ENCODE results near the gene FAM229B. TPM values are rescaled to one million over a fixed set of nuclear protein-coding genes. Genes with fewer than 3 reads are reported as not detected.
"Not testable (repeated sequence)": the region's sequence is repeated elsewhere in the genome, so short reads cannot be mapped to it uniquely, and the experiment has no call there.

The FAM229B gene
- total RNA-seq, 6 donors from 2014 or later: 3.1 to 14.0 (median 10.4) TPM

DNA sequence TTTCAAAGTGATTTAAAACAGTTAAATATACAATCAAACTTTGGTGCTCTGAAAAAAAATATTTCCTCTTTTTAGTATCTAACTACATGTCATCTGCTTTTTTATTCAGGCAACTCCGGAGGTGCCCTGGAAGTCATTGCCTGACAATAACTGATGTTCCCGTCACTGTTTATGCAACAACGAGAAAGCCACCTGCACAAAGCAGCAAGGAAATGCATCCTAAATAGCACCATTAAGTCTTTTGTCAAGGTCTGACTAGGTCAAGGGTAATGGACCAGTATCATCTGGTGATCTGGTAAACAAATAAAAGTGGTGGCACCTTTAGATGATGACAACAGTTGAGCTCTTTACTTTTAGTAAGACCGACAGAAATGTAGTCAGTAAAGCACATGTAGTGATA is 13.2 kb downstream of the FAM229B start:
- Histone ChIP-seq H3K27me3 (no peaks in the 10 kb centered on the region), H3K4me1 (no peaks in the 10 kb centered on the region), H3K27ac (no peak overlapping the region), H3K36me3 (no peaks in the 10 kb centered on the region), H3K9me3 (no peaks in the 10 kb centered on the region), H3K4me3 (no peak overlapping the region)
- ATAC-seq (ENCODE audit: low FRiP score in 2 of 2) (no peak), DNase-seq (no peak)
- no peak for TF ChIP-seq POLR2A (IDR thresholded peaks at IDR 0.05)
- TF ChIP-seq, protein P1, sequence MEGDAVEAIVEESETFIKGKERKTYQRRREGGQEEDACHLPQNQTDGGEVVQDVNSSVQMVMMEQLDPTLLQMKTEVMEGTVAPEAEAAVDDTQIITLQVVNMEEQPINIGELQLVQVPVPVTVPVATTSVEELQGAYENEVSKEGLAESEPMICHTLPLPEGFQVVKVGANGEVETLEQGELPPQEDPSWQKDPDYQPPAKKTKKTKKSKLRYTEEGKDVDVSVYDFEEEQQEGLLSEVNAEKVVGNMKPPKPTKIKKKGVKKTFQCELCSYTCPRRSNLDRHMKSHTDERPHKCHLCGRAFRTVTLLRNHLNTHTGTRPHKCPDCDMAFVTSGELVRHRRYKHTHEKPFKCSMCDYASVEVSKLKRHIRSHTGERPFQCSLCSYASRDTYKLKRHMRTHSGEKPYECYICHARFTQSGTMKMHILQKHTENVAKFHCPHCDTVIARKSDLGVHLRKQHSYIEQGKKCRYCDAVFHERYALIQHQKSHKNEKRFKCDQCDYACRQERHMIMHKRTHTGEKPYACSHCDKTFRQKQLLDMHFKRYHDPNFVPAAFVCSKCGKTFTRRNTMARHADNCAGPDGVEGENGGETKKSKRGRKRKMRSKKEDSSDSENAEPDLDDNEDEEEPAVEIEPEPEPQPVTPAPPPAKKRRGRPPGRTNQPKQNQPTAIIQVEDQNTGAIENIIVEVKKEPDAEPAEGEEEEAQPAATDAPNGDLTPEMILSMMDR (IDR thresholded peaks at IDR 0.05): no peak
- no peak for TF ChIP-seq POLR2AphosphoS5 (IDR thresholded peaks at IDR 0.05)
- no peak for TF ChIP-seq EP300 (IDR thresholded peaks at IDR 0.05)
- WGBS, 2 donors: 57 to 63% methylated on average over 4 of the region's 4 CpGs

DNA sequence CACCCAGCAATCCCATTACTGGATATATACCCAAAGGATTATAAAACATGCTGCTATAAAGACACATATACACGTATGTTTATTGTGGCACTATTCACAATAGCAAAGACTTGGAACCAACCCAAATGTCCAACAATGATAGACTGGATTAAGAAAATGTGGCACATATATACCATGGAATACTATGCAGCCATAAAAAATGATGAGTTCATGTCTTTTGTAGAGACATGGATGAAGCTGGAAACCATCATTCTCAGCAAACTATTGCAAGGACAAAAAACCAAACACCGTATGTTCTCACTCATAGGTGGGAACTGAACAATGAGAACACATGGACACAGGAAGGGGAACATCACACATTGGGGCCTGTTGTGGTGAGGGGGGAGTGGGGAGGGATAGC is 18.6 kb downstream of the FAM229B start:
- H3K27ac ChIP-seq; H3K4me3 ChIP-seq; DNase-seq; H3K9me3 ChIP-seq; H3K4me1 ChIP-seq; H3K27me3 ChIP-seq; ATAC-seq (ENCODE audit: low FRiP score in 2 of 2): not testable (repeated sequence)
- peaks cover 0 to 31% (median 7%) of the 10 kb centered on the region in 4 donors for H3K36me3 ChIP-seq
- 90 to 92% methylated on average over 2 of the region's 2 CpGs for WGBS, 2 donors

DNA sequence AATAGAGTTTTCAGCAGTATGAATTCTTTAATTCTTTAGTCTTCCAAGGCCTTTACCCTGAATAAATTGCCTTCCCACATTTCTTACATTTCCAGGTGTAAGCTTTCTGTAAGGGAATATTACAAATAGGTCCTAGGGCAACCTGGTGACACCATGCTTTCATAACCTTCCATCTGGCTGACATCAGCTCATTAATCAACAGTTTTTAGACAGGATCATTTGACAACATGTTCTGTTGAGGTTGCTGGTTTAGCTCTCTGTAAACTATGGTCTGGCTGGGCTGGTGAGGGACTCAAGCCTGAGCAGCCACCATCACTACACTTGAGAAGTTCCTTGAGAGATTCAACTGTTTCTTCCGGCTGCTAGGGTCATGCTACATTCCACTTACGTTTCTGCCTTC is 19.2 kb downstream of the FAM229B start:
- Histone ChIP-seq H3K27ac (no peak overlapping the region), H3K4me1 (no peaks in the 10 kb centered on the region), H3K27me3 (no peaks in the 10 kb centered on the region), H3K9me3 (no peaks in the 10 kb centered on the region), H3K36me3 (peaks cover 0 to 33% (median 7%) of the 10 kb centered on the region in 4 donors), H3K4me3 (no peak overlapping the region)
- no peak for DNase-seq
- WGBS, 2 donors: 76 to 80% methylated on average over 2 of the region's 2 CpGs
- ATAC-seq (ENCODE audit: low FRiP score in 2 of 2): no peak
- TF ChIP-seq EP300 (IDR thresholded peaks at IDR 0.05) (no peak), POLR2A (IDR thresholded peaks at IDR 0.05) (no peak), POLR2AphosphoS5 (IDR thresholded peaks at IDR 0.05) (no peak)
- TF ChIP-seq, protein P1 (IDR thresholded peaks at IDR 0.05): no peak

DNA sequence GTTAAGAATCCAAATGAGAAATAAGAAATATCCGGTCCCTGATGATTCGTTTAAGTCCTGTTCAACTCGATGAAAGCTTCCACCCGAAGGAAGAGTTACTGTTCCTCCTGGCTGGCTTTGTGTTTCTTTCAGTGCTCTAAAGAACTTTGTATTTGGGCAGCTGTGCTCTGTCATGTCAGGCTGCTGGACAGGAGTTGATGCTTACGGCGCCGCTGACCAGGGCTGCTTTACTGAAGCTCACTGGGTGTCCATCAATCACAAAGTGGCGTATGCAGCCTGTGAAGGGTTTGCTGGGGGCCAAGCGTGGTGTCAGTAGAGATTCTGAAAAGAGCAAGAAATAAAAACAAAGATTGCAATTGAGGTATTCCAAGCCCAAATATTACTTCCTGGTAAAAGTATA is 21.9 kb downstream of the FAM229B start:
- no peaks in the 10 kb centered on the region for H3K9me3 ChIP-seq
- WGBS, 2 donors: 65 to 66% methylated on average over 9 of the region's 9 CpGs
- peaks cover 0 to 49% (median 8%) of the 10 kb centered on the region in 4 donors for H3K36me3 ChIP-seq
- no peak overlapping the region for H3K27ac ChIP-seq
- H3K4me3 ChIP-seq: no peak overlapping the region
- ATAC-seq (ENCODE audit: low FRiP score in 2 of 2): no peak
- DNase-seq: no peak
- no peaks in the 10 kb centered on the region for H3K4me1 ChIP-seq
- H3K27me3 ChIP-seq: no peaks in the 10 kb centered on the region
- TF ChIP-seq POLR2AphosphoS5 (IDR thresholded peaks at IDR 0.05) (no peak), POLR2A (IDR thresholded peaks at IDR 0.05) (no peak)

DNA sequence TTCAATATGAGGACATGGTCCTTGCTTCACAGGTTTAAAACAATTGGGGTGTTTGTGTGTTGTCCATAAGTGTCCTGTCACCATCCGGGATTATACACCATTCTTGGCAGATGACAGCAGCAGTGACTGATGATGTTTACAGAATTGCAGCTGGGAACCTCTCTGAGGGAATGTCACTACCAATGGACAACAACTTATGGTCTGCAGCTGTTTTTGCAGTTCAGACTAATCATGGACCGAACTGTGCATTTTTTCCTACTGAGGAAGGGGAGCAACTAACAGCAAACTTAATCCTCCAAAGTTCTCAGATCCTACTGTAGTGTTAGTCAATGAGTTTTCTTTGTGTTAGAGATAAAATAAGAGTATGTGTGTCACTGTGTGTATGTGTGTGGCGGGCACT is 26.0 kb downstream of the FAM229B start:
- DNase-seq: no peak
- H3K27ac ChIP-seq: no peak overlapping the region
- H3K27me3 ChIP-seq: no peaks in the 10 kb centered on the region
- no peak for ATAC-seq (ENCODE audit: low FRiP score in 2 of 2)
- WGBS, 2 donors: 55 to 66% methylated on average over 3 of the region's 3 CpGs
- no peaks in the 10 kb centered on the region for H3K4me1 ChIP-seq
- peaks cover 0 to 73% (median 5%) of the 10 kb centered on the region in 4 donors for H3K36me3 ChIP-seq
- no peak for TF ChIP-seq POLR2A (IDR thresholded peaks at IDR 0.05)
- no peak for TF ChIP-seq POLR2AphosphoS5 (IDR thresholded peaks at IDR 0.05)
- TF ChIP-seq EP300 (IDR thresholded peaks at IDR 0.05): no peak
- TF ChIP-seq, protein P1 (IDR thresholded peaks at IDR 0.05): no peak
- no peak overlapping the region for H3K4me3 ChIP-seq
- H3K9me3 ChIP-seq: no peaks in the 10 kb centered on the region

DNA sequence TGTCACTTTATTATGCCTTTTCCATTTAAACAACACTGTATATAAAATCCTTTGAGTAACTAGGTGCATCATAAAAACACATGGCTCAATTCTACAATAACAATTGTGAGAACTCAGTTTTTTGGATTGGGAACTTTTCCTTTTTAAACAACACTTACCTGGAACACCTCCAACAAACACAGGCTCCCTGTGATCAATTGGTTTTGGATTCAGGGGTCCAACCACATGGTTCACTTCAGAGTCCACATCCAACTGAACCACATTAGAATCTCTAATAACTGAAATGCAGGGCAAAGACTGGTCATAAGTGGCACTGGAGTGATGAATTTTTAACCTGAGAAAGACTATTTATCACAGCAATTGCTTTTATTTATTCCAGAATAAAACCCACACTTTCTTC is 26.5 kb downstream of the FAM229B start:
- Histone ChIP-seq H3K4me1 (no peaks in the 10 kb centered on the region), H3K27me3 (no peaks in the 10 kb centered on the region), H3K9me3 (no peaks in the 10 kb centered on the region), H3K27ac (peak overlapping the region in 1 of 4 donors; percentile 39), H3K36me3 (peaks cover 0 to 73% (median 5%) of the 10 kb centered on the region in 4 donors), H3K4me3 (no peak overlapping the region)
- no peak for TF ChIP-seq EP300 (IDR thresholded peaks at IDR 0.05)
- TF ChIP-seq, protein P1 (IDR thresholded peaks at IDR 0.05): no peak
- no peak for TF ChIP-seq POLR2AphosphoS5 (IDR thresholded peaks at IDR 0.05)
- TF ChIP-seq POLR2A (IDR thresholded peaks at IDR 0.05): no peak
- ATAC-seq (ENCODE audit: low FRiP score in 2 of 2): no peak
- no peak for DNase-seq
